Stimulated activated CD4-positive, alpha-beta T cell treated with anti-CD3 and anti-CD28 coated beads, Interleukin-1b, Interleukin-23, amount 100 ng/mL, for 48 hours (primary cell): ENCODE measurements around the gene EXOG.

Experiments used
- DNase-seq: peaks from one replicate; pipeline ENCODE4 v3.0.0-alpha.2; 2020

Gene EXOG

GRCh38 chr3:38511546-38511945 lies 15.4 kb downstream of the EXOG start:
- DNase-seq, result no peak

- DNase-seq, result no peak
These were observed 19.2 kb downstream of the EXOG start for GRCh38 chr3:38515367-38515766.

GRCh38 chr3:38516669-38517068 lies 20.5 kb downstream of the EXOG start:
- no peak for DNase-seq

- no peak for DNase-seq
These were observed 22.9 kb downstream of the EXOG start for GRCh38 chr3:38519000-38519399.

- DNase-seq, result no peak
These were observed 23.5 kb downstream of the EXOG start for GRCh38 chr3:38519651-38520050.

- DNase-seq, result peak; percentile 53
These were observed 25.3 kb downstream of the EXOG start for GRCh38 chr3:38521391-38521987.

- no peak for DNase-seq
These were observed 25.9 kb downstream of the EXOG start for GRCh38 chr3:38522002-38522401.

GRCh38 chr3:38524141-38524739 lies 28.1 kb downstream of the EXOG start:
- DNase-seq, result no peak

GRCh38 chr3:38526792-38527191 lies 30.7 kb downstream of the EXOG start:
- no peak for DNase-seq

- no peak for DNase-seq
These were observed 32.3 kb downstream of the EXOG start for GRCh38 chr3:38528457-38528856.

GRCh38 chr3:38532529-38532928 lies 36.4 kb downstream of the EXOG start:
- no peak for DNase-seq

- no peak for DNase-seq
These were observed 37.3 kb downstream of the EXOG start for GRCh38 chr3:38533285-38533976.

- no peak for DNase-seq
These were observed 38.0 kb downstream of the EXOG start for GRCh38 chr3:38534180-38534579.

- no peak for DNase-seq
These were observed 38.5 kb downstream of the EXOG start for GRCh38 chr3:38534604-38535003.

- no peak for DNase-seq
These were observed 40.5 kb downstream of the EXOG start for GRCh38 chr3:38536671-38537070.

- DNase-seq, result no peak
These were observed 42.7 kb downstream of the EXOG start for GRCh38 chr3:38538773-38539353.

GRCh38 chr3:38541806-38542205 lies 45.7 kb downstream of the EXOG start:
- no peak for DNase-seq

- no peak for DNase-seq
These were observed 46.5 kb downstream of the EXOG start for GRCh38 chr3:38542401-38543298.

GRCh38 chr3:38543586-38543985 lies 47.4 kb downstream of the EXOG start:
- DNase-seq, result no peak

- DNase-seq, result no peak
These were observed 48.8 kb downstream of the EXOG start for GRCh38 chr3:38544926-38545325.

GRCh38 chr3:38545550-38545949 lies 49.4 kb downstream of the EXOG start:
- DNase-seq, result no peak

- no peak for DNase-seq
These were observed 49.8 kb downstream of the EXOG start for GRCh38 chr3:38545983-38546382.
